Measurements from ENCODE around the gene TMTC2.
A peak's percentile ranks its signal among the peaks of the same experiment; 100 is the strongest.

Gene TMTC2

DNA sequence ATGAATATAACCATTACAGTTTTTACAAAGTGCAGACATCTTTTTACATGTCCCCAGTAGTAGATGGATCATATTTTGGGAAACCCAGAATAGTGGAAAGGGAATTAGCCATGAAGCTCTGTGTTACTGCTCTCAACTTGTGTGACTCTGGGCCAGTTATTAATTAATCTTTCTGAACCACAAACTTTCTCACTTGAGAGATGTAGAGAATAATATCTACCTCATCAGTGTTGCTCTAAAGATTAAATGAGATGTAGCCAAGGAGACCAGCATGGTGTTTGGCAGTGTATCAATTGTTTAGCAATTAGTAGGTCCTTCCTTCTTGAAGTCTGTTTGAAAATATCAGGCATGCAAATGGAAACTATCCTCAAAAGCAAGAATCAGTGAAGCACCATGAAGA, 169.2 kb downstream of the TMTC2 start:
- DNase-seq = no peak

DNA sequence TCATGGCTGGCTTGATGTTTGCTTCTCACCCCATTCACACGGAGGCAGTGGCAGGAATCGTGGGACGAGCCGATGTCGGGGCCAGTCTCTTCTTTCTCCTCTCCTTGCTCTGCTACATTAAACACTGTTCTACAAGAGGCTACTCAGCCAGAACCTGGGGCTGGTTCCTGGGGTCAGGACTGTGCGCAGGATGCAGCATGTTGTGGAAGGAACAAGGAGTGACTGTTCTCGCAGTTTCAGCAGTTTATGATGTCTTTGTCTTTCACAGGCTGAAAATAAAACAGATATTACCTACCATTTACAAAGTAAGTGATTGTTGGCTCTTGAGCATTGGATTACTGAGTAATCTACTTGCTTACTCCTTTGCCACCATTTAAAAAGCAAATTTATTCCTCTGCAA, 170.6 kb downstream of the TMTC2 start:
- DNase-seq = no peak

DNA sequence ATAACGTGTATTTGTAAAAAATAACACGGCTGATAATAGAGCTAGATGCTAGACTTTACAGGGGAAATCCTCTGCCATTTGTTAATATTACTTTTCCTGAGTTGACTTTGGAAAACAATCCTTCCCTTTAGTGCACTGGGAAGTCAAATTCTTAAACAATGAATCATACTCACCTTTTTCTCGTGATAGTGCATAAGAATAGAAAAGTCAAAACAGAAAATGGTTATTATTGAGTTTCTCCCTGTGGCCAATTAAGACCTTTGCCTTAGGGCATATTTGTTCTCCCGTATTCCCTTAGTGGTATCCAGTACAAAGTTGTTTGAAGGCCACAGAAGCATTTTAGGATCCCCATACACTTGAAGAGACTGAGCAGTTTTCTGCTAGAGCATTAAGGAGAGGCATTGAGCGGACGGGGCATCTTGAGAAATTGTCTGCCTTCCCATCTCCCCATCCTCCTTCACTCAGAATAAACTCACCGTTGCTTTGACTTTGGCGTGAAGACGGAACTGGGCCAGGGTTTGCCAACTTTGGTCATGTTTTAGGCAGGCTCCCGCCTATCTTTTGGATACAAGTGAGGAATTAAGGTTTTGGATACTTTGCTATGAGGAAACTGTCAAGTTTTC, 171.3 kb downstream of the TMTC2 start:
- no peak for DNase-seq

DNA sequence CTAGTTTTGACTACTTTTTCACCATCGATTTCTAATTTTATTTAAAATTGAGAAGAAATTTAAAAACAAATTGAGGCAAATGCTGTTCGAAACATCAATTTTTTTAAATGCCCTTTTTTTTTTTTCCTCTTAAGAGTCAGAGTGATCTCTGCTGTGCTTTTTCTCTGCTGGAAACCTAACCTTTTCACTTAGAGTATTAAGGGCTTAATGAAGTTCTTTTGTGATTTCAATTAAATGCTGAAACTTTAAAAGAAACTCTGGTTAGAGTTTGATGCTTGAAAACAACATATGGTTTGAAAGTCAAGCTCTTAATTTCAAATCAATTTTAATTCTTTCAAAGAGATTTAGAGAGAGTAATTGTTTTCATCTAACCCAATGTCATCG, 171.8 kb downstream of the TMTC2 start:
- DNase-seq = no peak

DNA sequence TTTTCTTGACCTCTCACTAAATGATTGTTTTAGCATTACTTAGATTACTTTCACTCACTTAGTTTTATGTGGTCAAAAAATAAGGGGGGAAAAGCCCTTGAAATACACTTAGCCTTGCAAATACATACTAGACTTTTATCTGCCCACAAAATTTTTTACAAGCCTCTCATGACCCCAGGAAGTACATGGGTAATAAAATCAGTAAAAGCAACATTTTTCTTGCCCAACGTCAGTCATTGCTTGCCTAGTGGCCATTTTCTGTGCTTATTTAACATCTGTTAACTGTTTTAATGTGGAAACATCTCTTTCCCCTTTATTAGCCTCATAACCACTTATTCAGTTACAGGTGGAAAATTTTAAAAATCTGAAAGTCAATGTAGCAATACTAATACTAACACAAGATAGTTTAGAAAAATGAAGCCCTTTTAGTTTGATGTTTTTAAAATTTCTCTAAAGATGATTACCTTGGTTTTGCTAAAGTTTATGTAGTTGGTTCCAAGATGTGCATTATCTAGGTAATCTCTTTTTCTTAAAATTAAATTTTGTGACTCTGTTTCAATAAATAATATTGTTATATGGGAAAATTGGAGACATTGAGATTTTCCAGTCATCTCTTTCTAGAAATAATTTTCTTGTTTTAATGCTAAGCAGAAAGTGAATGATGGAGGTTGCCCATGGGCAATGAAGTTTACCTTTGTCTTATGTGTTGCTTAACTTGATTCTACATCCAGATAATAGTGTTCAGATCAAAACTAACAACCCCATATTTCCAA, 175.5 kb downstream of the TMTC2 start:
- no peak for DNase-seq

DNA sequence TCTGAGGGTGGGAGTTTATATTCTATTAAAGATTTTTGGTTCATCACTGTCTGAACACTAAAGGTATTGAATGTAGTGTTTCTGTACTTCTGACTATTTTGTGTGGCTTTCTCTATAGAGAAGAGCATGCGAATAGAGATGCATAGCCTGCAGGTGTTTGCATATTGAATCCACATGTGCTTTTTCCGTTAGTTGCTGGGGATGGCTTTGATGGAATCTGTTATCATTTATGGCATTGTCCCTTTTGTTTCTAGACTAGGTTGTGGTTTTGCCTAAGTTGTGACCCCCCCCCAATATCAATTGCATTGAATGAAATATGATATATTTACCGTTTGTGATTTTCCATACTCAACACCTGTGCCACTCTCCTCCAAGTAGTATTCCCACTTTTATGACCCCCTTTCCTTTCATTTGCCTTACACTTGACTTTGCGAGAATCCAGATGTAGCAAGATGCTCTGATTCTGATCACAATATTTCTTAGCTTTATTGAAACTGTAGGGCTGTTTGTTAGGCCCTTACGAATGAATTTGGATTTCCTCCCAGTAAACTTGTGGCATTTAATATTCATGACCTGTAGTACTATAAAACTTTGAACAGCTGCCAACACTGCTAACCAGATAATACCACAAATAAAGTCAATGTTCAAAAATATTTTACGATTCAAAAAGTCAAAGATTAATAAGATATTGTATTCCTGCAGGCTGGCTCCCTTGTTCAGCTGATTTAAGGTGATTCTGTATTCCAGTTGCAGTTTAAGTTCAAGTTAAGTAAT, 176.4 kb downstream of the TMTC2 start:
- no peak for DNase-seq

DNA sequence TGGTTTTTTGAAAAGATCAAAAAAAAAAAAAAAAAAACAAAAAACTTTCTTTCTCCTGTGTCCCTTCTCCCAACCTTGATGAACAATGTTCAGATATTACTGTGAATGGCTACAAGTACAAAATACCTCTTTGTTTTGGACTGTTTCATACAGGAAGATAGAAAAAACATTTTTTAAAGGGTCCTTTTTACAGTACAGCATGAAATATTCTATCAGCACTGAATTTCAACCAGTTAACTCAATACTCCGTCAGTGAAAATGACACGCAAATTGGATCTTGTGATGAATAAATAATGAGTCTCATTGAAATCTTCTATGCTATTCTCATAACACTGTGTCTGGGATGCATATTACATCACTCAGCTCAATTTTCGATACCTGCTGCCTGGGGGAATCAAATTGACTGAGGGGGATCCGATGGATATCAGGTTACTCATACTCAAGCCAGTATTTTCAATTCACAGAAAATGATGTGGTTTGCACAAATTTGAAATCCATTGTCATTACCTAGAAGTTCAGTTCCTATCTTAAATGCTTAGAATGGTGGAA, 179.6 kb downstream of the TMTC2 start:
- DNase-seq = no peak

DNA sequence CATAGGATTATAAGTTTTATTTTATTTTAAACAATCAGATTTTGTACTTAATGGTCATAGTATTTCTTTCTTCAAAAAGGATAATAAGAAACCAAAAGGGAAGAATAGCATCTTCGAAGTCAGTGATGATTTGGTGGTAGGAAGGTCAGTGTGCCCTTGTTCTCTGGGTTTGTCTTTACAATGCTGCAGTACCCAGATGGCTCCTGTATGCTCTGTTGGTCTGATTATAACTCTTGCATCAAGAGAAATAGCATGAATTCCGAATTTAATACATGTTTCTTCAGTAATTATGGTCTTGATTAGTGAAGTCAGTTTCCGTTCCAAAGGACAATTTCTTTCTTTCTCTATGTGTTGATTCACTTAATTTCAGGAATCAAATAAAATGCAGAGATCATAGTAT, 180.2 kb downstream of the TMTC2 start:
- no peak for DNase-seq

DNA sequence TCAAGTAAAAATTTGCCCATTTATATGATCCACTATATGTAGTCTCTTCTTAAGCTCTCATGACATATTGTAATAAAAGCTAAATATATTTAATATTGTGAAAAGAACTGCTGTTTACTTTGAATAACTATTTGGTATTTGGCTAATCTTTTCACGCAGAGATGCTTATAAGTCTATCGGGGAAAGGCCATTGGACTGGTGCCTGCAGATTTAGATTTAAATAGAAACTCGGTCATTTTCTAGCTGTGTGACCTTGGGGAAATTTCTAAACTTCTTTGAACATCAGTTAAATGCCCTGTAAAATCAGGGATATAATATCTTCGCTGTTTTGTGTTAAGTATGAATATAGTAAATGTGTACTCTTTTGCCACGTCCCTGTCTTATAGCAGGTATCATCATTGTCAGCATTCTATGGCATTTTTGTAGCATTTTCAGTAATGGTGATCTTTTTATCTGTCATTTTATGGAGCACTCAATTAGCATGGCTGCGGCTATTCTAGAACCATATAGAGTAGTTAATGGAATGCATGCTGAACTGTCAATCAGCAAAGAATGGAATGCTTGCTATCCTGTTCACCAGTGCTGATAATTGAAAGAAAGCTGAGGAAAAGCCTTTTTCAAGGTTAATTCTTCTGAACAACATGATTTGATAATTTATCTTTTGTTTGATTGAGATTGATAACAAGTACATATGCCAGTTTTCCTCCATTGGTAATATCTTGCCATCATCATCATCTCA, 181.2 kb downstream of the TMTC2 start:
- DNase-seq = no peak

DNA sequence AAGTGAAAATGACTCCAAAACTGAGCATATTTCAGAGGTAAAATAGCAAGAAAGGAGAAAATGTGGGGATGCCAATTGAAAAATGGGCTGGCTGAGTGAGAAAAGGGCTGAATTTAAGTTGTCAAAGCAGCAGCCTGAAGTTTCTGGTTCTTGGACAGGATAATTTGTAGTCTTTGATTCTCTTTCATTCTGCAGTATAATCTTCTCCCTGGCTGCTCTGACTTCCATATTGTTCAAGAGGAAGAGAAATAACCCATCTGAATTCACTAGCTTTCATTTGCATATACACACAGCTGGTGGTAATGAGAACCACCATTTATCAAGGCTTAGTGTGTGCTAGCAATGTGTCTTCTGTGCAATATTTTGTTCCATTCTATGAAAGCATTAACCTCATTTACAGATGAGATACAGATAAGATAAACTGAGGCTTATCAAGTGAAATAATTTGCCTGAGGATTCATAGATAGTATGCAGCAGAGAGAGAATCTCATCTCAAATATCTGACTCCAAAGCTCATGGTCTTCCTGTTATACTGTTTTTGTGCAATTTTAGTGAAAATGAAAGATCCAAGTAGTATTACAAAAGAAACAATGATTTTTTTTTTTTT, 184.2 kb downstream of the TMTC2 start:
- DNase-seq = no peak

DNA sequence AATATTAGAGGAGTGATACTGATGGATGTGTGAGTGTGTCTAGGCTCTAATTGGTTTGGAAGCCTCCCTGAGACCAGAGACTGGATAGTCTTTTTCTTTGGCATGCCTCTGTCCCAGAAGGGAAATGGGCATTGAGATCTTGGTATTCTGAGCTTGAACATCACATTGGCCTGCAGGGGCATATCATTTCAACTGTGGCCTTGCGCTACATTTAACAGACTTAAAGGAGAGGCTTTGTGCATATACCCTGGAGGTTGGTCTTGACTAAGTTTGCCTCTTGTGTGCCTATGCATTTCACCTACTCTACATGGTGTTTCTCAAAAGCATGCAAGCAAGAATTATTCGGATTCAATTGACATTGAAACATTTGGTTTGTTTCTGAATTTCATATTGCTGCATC, 185.4 kb downstream of the TMTC2 start:
- no peak for DNase-seq

DNA sequence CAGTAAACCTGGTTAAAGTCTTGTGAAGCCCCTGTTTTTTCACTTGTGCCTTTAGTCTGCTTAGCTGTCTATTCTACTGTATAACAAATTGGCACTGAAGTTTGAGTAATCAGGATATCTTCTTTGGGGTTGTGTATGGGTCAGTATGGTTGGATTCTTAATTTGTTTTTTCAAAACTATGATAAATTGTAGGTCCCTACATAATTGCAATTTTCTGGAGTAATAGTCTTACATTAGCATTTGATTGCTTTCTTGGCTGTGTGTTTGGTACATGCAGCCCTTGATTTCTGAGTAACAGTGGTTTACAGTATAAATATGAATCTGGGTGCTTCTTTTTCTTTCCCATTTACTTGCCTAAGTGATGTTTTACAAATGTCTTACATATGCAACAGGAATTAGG, 186.6 kb downstream of the TMTC2 start:
- DNase-seq = no peak

DNA sequence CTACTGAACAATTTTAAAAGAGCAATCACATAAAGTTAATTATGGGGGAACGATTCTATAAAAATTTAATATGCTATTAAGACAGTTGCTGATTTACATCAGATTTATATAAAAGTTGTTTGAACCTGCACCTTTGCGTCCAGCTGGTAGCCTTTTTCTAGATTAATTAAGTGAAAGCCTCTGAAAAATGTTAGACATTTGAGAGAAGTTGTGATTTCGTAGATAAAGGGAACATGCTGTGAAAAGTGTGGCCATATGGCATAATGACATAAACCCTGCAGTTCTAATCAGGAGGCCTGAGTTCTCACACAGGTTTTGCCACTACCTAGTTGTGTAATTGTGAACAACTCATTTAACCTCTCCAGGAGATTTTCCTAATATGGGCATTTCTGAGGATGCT, 187.2 kb downstream of the TMTC2 start:
- no peak for DNase-seq

DNA sequence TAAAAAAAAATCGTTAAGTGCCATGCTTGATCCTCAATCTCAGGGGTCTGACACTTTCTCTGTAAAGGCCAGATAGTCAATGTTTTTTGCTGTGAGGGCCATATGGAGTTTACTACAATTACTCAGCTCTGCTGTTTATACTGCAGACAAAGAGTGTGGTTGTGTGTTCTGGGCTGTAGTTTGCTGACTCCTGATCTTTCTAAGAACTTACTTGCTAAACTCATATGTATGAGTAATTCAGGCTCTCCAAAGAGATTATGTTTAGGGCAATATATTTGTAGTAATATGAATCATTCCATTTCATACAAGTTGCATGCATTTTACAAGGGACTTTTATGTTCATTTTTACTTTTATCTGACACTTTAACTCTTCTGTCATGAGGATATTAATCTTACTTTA, 188.2 kb downstream of the TMTC2 start:
- DNase-seq = no peak

DNA sequence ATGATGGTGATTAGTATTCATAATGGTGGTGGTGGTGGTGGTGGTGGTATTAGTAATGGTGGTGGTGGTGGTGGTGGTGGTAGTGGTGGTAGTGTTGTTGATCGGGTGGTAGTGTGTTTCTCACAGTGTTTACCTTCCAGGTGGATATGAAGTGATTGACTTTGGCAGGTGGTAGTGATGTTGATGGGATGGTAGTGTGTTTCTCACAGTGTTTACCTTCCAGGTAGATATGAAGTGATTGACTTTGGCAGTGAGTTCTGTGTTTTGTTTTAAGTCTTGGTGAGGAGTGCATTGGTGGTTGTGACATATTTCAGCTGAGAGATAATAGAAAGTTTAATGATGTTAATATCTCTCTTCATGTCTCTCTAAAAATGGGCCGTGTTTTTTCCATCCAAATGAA, 189.4 kb downstream of the TMTC2 start:
- peak; percentile 75 for DNase-seq

DNA sequence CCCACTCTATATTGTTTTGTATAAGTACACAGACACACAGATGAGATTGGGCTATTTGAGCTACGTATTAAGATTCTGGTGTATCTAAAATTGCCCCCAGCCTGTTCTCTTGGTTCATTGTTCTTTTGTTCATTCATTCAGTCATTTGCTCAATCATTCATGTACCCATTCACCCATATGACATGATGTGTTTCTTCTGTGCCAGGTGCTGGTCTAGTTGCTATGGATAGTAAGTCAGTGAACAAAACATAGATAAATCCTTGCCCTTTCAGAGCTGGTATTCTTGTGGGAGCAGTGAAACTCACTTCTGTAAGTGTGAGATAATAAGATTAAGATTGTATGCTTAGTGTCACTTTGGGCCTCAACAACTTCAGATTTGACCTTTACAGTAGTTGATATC, 191.3 kb downstream of the TMTC2 start:
- DNase-seq = no peak

DNA sequence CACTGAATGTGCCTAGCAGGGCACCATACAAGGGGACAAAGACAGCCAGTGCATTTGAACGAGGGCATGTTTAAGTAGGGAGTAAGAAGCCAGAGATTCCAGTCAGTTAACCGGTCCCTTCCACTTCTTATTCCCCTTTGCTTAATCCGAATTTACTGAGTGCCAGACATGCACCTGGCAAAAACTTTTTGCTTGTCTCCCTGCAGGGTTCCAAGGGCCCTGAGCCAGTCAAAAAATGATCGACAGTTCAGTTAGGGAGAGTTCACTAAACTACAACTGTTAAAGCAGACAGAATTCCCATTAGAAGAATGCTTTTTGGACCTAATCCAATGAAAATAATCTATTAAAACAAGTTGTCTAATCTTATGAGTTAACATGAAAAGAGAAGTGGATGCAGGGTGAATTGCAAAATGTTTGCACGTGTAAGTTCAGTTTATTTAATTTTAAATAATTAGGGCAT, 193.8 kb downstream of the TMTC2 start:
- DNase-seq = no peak

DNA sequence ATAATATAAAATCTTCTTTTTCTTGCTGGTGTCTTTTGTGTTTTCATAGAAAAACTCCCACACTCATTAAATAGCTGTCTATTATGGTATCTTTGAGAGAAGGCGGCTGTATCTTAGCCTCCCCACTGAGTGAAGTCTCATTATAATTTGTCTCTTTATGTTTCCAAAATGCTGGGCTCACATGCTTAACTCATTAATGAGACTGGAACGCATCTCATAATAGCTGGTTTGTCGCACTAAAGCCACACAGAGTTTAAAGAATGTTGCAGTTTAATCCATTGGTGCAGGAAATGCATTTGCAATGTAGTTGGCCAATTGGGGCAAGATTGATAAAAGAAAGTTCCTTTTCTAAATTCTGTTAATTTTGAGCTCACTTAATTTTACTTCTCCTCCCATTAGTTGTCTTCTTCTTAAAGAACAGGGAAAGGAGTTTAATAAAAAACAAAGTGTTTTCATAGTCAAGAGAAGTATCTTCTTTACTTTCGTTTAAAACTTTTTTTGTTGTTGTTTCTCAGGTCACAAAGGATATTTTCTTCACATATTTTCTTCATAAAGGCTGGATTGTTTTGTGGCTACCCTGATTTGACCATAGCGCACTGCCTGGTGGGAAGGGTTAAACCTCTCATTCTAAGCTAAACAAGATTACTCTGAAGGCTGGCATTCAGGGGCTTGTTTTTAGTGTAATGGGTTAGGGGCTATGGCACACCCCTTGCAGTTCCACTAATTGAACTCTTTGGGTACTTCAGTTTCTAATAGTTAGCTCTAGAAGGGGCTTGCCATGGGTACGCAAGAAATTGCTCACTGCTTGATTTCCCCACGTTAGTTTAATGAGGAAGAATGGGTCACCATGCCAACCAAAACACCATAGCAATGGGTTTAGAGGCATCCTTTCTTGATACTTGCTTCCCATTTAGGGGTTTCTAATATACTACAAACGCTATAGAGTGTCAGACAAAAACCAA, 197.0 kb downstream of the TMTC2 start:
- no peak for DNase-seq

DNA sequence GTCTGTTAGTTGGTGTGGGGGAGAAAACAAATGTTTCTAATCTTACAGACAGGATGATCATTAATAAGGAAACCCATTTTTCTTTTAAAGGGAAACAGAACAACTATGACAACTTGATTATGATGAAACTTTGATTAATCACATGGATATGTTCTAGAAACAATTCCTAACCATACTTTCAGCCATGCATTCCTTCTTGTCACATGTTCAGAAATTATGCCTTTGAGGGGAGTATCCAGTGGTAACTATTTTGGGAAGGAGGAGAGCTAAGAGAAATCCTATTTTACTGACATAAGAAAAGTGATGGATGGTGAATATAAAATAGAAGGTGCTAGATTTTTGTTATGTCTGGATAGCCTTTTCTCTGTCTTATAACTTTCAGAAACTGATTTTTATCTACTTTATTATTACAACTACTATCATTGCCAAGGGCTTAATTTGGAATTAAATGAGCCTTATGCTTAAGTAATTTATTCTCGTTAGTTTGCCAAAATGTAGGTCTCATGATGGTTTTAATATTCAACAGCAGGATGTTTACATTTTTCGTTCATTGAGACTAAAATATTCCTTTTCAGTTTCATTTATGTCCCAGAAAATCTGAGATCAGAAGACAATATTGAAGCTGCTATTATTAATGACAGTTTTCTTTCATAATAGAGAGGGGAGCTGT, 200.1 kb downstream of the TMTC2 start:
- no peak for DNase-seq

DNA sequence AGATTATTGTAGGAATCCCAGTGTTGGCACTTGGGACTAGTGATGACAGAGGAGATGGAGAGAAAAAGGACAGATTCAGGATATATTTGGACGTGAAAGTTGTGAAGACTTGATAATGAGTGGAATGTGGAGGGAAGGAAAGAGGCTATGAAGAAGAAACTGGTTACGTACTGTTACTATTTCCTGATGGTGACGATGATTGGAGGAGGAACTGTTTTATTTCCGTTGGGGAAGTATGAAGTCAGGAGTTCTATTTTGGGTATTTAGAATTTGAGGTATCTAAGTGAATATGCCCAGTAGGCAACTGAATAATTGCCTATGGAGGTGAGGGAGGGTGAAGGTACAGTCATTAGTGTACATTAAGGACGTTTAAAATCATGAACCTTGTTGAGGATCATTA, 207.2 kb downstream of the TMTC2 start:
- no peak for DNase-seq

DNA sequence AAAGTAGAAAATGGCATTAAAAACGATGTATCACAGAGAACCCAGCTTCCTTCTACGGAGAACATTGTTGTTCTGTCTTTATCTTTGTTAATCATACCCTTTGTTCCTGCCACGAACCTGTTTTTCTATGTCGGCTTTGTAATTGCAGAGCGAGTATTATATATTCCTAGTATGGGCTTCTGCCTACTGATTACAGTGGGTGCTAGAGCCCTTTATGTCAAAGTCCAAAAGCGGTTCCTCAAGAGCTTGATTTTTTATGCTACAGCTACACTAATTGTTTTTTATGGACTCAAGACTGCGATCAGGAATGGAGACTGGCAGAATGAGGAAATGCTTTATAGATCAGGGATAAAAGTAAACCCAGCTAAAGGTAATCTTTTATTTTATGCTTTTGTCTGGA, 209.6 kb downstream of the TMTC2 start:
- DNase-seq = no peak
